T-helper 22 cell (primary cell): ENCODE results near the gene GGT6.
"Not testable (repeated sequence)": the region's sequence is repeated elsewhere in the genome, so short reads cannot be mapped to it uniquely, and the experiment has no call there.

ENCODE experiments used
- DNase-seq: peaks from one replicate; pipeline ENCODE4 v3.0.0-alpha.2; 2020; ENCODE audit warnings: low read depth

GGT6 gene, protein sequence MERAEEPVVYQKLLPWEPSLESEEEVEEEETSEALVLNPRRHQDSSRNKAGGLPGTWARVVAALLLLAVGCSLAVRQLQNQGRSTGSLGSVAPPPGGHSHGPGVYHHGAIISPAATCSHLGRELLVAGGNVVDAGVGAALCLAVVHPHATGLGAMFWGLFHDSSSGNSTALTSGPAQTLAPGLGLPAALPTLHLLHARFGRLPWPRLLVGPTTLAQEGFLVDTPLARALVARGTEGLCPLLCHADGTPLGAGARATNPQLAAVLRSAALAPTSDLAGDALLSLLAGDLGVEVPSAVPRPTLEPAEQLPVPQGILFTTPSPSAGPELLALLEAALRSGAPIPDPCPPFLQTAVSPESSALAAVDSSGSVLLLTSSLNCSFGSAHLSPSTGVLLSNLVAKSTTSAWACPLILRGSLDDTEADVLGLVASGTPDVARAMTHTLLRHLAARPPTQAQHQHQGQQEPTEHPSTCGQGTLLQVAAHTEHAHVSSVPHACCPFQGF

DNA sequence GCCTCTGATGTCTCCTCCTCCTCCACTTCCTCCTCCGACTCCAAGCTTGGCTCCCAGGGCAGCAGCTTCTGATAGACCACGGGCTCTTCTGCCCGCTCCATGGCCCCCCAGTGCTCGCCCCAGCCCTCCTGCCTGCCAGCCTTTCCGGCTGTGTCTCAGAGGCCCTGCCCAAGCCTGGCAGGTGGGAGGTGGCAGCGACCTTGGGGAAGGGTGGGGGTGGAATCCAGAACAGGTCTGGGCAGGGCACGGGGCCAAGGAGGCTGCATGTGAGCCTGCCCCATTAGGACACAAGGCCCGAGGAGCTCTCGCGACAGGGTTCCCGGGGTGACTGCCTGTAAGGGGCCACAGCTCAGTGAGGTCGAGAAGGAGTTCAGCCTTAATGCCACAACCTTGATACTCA lies at the start of gene GGT6:
Gene GGT6 (minus strand): TSS at position 157 of the 400 bp plus-strand sequence. CDS start 56 bp downstream, at position 101.
- DNase-seq: no peak

DNA sequence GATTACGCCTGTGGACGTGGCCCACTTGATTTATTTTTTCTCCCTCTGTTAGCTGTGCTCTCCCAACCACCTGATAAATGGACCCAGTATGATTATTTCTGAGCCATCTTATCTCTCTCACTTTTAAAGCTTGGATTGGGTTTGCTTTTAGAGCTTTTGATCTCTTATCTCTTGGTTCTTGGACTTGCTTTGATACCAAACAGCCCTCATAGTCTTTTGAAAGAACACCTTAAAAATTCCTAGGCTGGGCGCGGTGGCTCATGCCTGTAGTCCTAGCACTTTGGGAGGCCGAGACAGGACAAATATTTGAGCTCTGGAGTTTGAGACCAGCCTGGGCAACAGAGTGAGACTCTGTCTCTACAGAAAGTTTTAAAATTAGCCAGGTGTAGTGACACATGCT lies 49.8 kb upstream of the GGT6 start:
- DNase-seq: no peak

DNA sequence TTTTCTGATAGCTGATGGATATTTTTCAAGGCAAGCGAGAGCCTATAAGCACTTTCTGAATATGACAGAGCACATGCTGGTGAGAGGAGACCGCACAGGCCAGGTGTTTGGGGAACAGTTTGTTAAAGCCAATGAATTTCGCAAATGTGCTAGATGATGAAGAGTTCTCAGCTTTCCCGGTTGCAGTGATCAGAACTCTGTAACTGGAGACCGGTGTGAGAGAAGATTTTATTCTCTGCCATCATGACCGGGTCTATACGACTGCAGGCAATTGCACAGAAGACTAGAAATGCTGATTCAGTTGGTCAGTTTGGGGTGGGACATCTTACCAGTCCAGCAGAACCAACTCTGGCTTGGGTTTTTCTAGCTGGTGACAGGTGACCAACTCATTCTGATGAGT lies 49.4 kb upstream of the GGT6 start:
- DNase-seq: no peak

DNA sequence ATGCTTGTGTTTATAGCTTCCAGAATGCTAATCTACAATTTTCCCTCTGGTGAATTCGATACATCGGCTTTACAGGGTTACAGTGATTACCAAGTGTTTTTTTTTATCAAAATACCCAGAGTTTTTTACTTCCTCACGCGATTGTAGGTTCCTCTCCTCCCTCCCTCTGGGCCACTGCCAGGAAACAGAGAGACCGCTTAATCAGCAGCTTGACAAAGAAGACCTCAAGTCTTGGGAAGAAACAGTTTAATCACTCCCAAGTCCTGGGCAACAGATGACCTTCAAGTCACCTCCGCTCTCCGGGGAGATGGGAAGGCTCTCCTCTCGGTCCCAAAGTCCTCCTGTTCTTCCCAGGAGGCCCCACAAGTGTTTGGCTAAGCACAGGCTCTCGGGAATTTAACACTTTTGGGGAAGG lies 47.4 kb upstream of the GGT6 start:
- DNase-seq: no peak

DNA sequence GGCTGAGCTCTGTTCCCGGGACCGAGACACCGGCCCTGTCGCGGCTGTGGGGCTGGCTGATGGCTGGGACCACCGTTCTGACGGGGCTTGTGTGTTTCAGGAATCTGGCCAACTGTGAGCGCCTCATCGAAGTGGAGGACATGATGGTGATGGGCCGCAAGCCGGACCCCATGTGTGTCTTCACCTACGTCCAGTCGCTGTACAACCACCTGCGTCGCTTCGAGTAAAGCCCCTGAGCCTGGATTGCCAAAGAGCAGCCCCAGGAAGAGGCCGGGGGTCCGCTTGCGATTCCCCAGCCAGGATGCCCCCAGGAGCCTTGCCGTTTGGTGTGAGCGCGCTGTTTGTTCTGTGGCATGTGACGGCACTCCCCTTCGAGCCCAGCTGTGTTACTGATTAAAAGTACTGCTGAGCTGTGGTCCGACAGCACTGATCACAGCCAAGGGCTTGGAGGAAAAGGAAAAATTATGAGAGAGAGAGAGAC lies 46.9 kb upstream of the GGT6 start:
- no peak for DNase-seq

DNA sequence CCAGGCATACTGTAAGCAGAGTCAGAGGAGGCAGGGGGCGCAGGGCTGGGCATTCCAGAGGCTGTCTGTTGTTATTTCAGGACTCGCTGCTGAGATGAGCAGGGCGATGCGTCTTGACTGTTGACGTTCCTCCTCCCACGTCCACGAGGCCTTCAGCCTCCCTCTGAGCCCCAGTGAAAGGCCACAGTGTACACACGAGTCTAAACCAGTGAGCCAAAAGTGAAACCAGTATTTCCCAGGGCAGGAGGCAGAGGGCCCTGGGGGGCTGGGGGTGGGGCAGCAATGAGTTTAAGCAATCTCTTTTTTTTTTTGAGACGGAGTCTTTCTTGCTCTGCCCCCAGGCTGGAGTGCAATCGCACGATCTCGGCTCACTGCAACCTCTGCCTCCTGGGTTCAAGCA lies 45.4 kb upstream of the GGT6 start:
- DNase-seq: no peak

DNA sequence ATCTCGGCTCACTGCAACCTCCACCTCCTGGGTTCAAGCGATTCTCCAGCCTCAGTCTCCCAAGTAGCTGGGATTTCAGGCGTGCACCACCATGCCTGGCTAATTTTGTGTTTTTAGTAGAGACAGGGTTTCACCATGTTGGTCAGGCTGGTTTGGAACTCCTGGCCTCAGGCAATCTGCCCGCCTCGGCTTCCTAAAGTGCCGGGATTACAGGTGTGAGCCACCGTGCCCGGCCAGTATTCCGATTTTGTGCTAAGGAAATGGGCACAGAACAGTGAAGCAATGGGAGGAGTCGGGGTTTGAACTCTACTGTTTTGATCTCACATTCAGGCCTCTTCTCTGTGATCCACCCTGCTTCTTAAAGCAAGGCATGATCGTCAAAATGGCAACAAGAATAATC lies 44.4 kb upstream of the GGT6 start:
- DNase-seq: not testable (repeated sequence)

DNA sequence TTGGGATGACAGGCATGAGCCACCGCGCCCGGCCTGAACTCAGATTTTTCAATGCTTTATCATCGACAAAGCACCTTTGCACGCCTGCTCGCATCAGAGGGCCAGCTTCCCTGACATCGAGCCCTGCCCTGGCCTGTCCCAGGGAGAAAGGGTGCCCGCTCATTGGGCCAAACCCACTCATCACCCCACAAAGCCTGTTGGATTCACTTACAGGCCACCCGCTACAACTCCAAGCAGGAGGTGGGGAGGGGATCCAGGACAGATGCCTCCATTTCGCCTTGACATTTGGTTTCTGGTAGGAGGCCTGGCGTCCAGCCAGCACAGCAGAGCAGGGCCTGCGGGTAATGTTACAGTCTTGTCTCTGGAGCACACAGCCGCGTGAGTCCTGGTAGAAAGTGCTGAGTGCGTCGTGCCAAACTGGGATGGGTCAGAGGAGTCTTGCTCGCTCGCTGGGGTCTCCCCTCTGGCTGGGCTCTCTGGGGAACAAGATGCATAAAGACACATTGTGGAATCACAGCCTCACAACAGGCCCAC lies 43.8 kb upstream of the GGT6 start:
- no peak for DNase-seq

DNA sequence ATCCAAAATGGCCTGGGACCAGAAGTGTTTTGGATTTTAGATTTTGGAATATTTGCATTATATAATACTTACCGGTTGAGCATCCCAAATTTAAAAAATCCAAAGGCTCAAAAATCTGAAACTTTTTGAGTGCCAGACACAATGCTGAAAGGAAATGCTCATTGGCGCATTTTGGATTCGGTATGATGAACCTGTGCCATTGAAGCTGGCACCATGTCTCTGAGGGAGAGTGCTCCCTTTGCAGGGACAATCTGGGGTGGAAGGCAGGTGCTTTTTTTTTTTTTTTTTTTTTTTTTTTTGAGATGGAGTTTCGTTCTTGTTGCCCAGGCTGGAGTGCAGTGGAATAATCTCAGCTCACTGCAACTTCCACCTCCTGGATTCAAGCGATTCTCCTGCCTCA lies 41.7 kb upstream of the GGT6 start:
- no peak for DNase-seq

DNA sequence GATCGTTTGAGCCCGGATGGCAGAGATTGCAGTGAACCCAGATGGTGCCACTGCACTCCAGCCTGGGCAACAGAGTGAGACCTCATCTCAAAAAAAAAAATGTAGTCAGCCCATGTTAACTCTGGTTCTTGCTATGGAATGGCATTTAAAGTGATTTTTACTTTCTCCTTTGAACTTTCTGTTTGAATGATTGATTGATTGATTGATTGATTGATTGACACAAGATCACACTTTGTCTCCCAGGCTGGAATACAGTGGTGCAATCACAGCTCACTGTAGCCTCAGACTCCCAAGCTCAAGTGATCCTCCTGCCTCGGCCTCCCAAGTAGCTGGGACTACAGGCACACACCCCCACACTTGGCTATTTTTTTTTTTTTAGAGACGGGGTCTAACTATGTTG lies 40.9 kb upstream of the GGT6 start:
- DNase-seq: no peak

DNA sequence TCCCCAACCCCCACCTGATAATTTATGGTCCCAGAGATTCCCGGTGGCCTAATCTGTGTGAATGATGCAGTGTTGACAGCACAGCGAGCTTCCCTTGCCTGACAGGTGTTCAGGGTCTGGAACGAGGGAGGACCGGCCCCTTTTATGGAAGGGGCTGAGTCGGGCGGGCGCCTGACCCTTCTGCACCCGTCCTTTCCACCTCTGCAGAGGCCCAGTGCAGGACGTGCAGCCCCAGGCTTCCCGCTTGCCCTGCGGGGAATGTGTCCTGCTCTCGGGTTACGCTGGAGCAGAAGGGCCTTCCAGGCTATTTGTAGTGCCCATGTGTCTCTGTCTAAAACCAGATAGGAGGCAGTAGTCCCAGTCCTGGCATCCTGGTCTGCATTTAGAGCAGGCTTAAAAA lies 40.2 kb upstream of the GGT6 start:
- DNase-seq: no peak

DNA sequence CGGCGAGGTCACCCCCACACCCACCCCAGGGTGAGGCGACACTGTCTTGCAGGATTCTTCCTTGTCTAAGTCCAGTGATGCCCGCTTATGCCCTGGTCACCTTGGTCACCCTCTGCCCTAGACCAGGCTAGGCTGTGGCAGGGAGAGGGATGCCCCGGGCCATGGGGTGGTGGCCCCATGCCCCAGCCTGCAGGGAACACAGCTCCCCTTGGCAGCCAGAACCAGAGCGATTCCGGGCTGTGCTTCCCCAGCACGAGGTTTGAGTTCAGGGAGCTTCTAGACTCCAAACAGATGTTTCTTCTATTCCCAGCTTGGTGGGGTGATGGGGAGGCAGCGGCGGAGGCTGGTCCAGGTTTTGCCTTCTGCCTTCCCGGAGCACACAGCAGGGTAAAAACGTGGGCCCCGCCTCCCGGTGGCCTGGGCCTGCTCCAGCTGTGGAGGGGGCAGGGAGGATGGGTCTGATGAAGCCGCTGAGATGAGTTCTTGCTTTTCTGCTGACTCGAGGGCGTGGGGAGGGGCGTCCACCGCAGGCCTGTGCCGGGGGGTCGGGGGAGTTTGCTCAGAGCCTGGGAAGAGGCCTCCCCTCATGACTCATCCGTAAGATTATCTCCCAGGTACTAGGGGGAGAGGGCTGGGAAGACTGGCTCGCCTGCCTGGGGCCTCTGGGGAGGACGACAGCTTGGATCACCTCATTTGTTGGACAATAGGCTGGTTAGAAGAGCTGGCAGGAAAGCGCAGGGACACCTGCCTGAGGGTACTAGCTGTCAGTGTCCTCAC lies 39.3 kb upstream of the GGT6 start:
- DNase-seq: no peak

DNA sequence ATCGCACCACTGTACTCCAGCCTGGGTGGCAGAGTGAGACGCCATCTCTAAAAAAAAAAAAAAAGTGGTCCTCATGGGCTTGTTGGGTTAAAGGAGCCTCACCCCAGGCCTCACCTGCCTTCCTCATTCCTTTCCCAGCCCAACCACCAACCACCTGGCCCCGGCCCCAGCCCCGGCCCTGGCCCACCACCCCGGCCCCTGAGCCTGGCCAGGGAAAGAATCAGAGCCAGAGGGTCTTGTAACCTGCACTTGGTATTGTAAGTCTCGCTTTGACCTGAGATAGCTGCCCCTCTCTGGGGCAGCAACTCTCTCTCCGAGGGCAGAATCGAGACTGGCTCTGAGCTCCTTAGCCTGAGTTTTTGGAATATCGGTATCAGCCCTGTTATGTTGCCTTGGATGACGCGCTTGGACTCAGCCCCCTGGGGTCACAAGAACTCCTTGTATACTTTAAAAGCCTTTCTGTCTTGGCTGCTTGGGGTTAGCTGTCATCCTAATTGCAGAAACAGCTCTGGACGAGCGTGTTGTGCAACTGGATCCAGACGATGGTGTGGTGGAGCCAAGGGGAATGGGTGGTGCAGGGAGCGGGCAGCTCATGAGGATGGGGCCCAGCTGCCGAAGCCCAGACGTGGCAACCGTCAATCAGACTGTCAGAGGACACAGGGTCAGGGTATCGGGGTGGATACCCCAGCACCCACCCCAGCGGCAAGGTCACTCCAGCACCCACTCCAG lies 38.6 kb upstream of the GGT6 start:
- DNase-seq: no peak

DNA sequence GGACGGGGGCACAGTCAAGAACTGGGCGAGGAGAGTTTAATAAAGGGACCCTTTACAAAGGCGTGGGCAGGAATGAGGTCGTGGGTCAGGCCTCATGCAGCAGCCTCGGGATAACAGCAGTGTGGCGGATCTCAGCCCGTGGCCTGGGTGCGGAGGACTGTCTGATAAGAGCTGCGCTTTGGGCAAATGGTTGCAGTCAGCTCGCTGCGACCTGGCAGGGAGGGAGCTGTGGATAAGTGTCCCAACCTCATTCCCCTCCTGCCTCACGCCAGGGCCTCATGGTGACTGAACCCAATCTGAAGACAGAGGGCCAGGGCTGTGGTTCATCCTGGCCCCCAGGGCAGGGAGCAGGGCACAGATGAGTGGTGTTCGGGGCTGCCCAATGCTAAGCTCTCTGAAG lies 37.6 kb upstream of the GGT6 start:
- no peak for DNase-seq

DNA sequence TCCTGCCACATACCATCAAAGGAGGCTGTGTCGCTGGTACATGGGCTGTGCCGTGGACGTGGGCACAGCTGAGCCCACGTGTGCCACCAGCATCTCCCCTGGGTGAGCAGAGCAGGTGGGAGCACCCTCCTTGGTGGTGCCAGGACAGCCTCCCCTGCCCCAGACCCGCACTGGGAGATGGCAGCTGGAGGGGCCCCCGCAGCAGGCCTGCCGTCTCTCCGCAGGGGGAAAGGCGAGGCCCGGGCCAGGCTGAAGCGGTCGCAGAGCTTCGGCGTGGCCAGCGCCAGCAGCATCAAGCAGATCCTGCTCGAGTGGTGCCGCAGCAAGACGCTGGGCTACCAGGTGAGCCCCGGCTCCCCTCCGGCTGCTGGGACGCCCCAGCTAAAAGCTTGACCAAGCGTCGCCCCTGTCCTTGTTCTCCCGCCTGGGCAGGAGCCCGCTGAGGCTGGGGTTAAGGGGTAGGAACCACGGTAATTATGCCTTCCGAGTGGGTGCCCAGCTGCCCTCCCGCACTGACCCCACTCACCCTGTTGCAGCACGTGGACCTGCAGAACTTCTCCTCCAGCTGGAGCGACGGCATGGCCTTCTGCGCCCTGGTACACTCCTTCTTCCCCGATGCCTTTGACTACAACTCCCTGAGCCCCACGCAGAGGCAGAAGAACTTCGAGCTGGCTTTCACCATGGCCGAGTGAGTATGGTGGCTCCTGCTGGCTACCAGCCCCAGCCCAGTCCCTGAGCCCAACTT lies 36.4 kb upstream of the GGT6 start:
- DNase-seq: no peak

DNA sequence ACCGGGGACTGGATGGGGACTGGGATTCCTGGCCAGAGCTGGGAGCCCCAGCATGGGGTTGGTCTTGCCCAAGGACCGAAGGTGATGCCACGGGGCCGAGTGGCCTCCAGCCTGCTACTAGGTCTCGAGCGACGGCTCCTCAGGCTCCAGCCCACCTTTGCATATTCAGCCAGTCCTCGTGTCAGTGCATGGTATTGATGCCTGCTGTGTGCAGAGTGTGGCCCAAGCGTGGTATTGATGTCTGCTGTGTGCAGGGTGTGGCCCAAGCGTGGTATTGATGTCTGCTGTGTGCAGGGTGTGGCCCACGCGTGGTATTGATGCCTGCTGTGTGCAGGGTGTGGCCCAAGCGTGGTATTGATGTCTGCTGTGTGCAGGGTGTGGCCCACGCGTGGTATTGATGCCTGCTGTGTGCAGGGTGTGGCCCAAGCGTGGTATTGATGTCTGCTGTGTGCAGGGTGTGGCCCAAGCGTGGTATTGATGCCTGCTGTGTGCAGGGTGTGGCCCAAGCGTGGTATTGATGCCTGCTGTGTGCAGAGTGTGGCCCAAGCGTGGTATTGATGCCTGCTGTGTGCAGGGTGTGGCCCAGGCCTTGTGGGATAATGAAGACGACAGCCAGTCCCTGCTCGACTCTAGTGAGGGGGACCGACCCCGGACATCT lies 35.4 kb upstream of the GGT6 start:
- not testable (repeated sequence) for DNase-seq

DNA sequence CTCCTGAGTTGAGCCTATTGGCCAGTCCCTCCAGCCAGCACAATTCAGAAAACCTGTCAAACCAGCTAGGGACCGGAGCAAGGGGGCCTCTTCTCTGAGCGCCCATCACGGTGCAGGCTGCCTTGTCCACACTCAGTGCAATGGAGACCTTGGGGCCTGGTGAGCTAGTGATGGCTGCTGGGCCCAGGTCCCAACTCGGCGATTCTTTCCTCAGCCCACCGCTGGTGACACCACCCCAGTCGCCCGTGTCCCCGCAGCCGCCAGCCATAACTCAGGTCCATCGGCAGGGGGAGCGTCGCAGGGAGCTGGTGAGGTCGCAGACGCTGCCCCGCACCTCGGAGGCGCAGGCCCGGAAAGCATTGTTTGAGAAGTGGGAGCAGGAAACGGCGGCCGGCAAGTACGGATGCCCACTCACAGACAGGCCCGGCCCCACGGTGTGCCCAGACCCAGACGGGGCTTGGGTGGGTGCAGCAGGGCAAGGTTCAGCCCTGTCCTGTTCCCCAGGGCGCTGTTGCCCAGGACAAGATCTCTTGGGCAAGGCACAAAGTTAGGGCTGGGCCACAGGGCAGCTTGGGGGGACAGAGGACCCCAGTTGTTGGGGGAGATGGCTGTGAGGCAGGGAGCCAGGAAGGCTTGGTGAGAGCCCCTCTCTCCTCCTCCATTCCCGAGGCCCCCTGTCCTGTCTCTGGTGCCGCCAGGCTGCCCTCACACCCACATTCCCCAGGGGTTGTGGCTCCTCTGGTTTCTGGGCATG lies 34.7 kb upstream of the GGT6 start:
- no peak for DNase-seq

DNA sequence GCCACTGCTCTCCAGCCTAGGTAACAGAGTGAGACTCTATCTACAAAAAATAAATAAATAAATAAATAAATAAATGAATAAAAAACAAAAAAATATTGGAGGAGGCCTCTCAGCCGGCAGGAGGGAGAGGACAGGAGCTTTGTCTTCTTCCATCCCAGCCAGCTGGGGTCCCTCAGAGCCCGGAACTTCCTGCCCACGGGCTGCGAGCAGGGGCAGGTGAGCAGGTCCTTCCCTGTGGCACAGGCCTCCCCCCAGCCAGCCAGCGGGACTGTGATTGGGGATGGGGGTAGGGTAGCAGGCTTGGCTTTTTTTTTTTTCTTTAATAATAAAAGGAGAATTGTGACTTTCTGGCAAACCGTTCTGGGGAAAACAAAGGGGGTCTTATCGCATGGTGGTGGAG lies 34.0 kb upstream of the GGT6 start:
- DNase-seq: no peak

DNA sequence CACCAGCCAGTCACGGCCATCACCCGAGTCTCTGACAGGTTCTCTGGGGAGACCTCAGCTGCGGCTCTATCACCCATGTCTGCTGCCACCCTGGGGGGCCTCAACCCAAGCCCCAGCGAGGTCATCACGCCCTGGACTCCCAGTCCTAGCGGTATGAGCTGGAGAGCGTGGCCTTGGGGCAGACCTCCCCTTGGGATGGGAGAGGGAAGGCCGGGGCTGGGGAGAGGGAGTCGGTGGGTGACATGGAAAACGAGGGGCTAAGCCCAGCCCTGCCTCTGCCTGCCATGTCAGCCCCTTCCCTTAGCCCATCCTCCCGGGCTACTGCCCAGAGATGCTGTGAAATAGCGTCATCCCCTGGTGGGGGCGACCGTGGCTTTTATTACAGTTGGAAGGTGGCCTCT lies 32.6 kb upstream of the GGT6 start:
- no peak for DNase-seq
